ENCODE results near the gene COMMD4.

DNA sequence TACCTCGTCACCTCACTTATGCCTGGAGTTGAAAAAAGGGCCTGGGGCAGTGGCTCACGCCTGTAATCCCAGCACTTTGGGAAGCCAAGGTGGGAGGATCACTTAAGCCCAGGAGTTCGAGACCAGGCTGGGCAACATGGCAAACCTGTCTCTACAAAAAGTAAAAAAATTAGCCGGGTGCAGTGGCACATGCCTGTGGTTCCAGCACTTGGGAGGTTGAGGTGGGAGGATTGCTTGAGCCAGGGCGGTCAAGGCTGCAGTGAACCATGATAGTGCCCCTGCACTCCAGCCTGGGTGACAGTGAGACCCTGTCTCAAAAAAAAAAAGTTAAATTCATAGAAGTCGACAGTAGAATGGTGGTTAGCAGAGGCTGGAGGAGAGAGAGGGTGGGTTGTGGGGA lies 6.4 kb downstream of the COMMD4 start:
- TF ChIP-seq, protein P1, sequence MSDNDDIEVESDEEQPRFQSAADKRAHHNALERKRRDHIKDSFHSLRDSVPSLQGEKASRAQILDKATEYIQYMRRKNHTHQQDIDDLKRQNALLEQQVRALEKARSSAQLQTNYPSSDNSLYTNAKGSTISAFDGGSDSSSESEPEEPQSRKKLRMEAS (IDR thresholded peaks at IDR 0.05; ENCODE audit: insufficient read depth, insufficient read length): no peak
- TF ChIP-seq, protein P2, sequence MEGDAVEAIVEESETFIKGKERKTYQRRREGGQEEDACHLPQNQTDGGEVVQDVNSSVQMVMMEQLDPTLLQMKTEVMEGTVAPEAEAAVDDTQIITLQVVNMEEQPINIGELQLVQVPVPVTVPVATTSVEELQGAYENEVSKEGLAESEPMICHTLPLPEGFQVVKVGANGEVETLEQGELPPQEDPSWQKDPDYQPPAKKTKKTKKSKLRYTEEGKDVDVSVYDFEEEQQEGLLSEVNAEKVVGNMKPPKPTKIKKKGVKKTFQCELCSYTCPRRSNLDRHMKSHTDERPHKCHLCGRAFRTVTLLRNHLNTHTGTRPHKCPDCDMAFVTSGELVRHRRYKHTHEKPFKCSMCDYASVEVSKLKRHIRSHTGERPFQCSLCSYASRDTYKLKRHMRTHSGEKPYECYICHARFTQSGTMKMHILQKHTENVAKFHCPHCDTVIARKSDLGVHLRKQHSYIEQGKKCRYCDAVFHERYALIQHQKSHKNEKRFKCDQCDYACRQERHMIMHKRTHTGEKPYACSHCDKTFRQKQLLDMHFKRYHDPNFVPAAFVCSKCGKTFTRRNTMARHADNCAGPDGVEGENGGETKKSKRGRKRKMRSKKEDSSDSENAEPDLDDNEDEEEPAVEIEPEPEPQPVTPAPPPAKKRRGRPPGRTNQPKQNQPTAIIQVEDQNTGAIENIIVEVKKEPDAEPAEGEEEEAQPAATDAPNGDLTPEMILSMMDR (IDR thresholded peaks at IDR 0.05; ENCODE audit: extremely low read depth in 1 of 2, insufficient read depth in 1 of 2, low read depth in 1 of 2, low read length in 2 of 2): no peak

Measured in endothelial cell of umbilical vein (primary cell).